Measurements from ENCODE around the gene ADGB. TPM values are rescaled to one million over a fixed set of nuclear protein-coding genes. Genes with fewer than 3 reads are reported as not detected.
A peak's percentile ranks its signal among the peaks of the same experiment; 100 is the strongest.

The ADGB gene
- total and polyA plus RNA-seq, 4 donors, result 1.4 to 9.7 (median 5.5) TPM

DNA sequence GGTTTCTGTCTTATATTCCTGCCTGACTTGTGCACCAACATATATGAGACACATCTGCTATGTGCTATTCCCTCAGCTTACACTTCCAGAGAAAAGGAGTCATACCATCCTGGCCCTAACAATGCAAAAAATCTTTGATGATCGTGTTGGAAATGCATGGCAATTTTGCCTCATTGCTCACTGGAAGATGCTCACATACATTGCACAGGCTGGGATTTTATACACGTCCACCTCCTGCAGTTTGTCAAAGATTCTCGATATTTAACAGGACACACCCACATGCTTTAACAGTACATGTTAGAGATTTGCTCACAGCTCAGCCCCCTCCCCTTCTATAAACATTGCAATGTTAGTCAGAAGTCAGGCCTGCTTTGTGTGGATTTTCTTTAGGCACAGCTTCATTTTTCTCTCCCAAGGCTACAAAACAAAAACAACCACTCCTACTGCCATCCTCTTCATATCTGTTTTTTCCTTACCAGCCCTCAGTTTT is 66.1 kb downstream of the ADGB start:
- Histone ChIP-seq H3K4me1 (ENCODE audit: control insufficient read depth in 5 of 5, insufficient read depth in 5 of 5, low read length in 5 of 5) (no peaks in the 10 kb centered on the region), H3K36me3 (ENCODE audit: control insufficient read depth in 4 of 4, insufficient read depth in 4 of 4, low read length in 4 of 4) (no peaks in the 10 kb centered on the region), H3K27ac (ENCODE audit: low read depth in 1 of 2, low read length in 1 of 2) (no peak overlapping the region), H3K9me3 (ENCODE audit: control insufficient read depth in 4 of 4, insufficient read depth in 3 of 4, low read length in 3 of 4) (no peaks in the 10 kb centered on the region), H3K27me3 (ENCODE audit: control insufficient read depth in 3 of 3, insufficient read depth in 3 of 3, low read length in 2 of 3) (no peaks in the 10 kb centered on the region), H3K9ac (ENCODE audit: insufficient read depth in 1 of 2, low read length in 2 of 2) (no peak overlapping the region), H3K4me3 (no peak overlapping the region)
- DNase-seq, result peak in 1 of 3 donors; percentile 1
- 54 to 77% methylated on average over 3 of the region's 3 CpGs for WGBS, 2 donors
- TF ChIP-seq, protein P1, sequence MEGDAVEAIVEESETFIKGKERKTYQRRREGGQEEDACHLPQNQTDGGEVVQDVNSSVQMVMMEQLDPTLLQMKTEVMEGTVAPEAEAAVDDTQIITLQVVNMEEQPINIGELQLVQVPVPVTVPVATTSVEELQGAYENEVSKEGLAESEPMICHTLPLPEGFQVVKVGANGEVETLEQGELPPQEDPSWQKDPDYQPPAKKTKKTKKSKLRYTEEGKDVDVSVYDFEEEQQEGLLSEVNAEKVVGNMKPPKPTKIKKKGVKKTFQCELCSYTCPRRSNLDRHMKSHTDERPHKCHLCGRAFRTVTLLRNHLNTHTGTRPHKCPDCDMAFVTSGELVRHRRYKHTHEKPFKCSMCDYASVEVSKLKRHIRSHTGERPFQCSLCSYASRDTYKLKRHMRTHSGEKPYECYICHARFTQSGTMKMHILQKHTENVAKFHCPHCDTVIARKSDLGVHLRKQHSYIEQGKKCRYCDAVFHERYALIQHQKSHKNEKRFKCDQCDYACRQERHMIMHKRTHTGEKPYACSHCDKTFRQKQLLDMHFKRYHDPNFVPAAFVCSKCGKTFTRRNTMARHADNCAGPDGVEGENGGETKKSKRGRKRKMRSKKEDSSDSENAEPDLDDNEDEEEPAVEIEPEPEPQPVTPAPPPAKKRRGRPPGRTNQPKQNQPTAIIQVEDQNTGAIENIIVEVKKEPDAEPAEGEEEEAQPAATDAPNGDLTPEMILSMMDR (IDR thresholded peaks at IDR 0.05; ENCODE audit: control extremely low read depth, extremely low read depth), result no peak
- ATAC-seq (ENCODE audit: insufficient read depth, low FRiP score), result no peak

DNA sequence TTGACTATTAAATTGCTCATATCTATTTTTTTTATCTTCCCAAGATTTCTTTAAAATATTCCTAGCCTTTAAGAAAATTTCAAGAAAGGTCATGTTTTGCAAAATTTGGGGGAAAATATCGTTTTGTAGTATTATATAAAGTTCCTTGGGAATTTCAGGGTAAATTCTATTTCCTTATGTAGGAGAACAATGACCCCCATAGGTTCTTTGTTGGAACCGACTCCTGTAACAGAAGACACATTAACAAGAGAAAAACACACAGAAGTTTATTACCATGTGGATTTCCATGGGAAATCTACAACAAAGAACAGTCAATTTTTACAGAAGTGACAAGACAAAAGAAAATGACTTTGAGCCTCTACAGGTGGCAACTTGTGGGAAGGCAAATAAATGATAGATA is 68.1 kb downstream of the ADGB start:
- H3K4me3 ChIP-seq, result no peak overlapping the region
- H3K27ac ChIP-seq (ENCODE audit: low read depth in 1 of 2, low read length in 1 of 2), result no peak overlapping the region
- TF ChIP-seq, protein P1 (IDR thresholded peaks at IDR 0.05; ENCODE audit: control extremely low read depth, extremely low read depth), result no peak
- no peaks in the 10 kb centered on the region for H3K36me3 ChIP-seq (ENCODE audit: control insufficient read depth in 4 of 4, insufficient read depth in 4 of 4, low read length in 4 of 4)
- no peak overlapping the region for H3K9ac ChIP-seq (ENCODE audit: insufficient read depth in 1 of 2, low read length in 2 of 2)
- H3K9me3 ChIP-seq (ENCODE audit: control insufficient read depth in 4 of 4, insufficient read depth in 3 of 4, low read length in 3 of 4), result no peaks in the 10 kb centered on the region
- WGBS, 2 donors, result 52 to 64% methylated on average over 2 of the region's 2 CpGs
- ATAC-seq (ENCODE audit: insufficient read depth, low FRiP score) (no peak), DNase-seq (no peak)
- no peaks in the 10 kb centered on the region for H3K27me3 ChIP-seq (ENCODE audit: control insufficient read depth in 3 of 3, insufficient read depth in 3 of 3, low read length in 2 of 3)
- no peaks in the 10 kb centered on the region for H3K4me1 ChIP-seq (ENCODE audit: control insufficient read depth in 5 of 5, insufficient read depth in 5 of 5, low read length in 5 of 5)

DNA sequence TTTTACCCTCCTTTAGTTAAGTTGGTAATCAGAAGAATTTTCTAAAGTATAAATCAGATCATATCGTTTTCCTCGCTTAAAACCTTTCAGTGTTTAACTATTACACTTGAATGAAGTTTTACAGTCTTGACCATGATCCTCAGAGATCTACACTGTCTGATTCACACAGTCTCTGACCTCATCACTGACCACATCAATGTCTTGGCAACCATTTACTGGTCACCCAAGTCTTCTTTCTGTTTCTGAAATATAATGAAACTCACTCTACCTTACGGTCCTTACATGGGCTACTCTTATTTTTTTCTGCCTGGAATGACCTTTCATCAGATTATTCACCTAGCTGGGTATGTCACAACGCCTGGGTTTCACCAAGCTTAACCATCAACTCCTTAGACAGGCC is 71.4 kb downstream of the ADGB start:
- TF ChIP-seq, protein P1 (IDR thresholded peaks at IDR 0.05; ENCODE audit: control extremely low read depth, extremely low read depth), result no peak
- no peak overlapping the region for H3K27ac ChIP-seq (ENCODE audit: low read depth in 1 of 2, low read length in 1 of 2)
- no peaks in the 10 kb centered on the region for H3K27me3 ChIP-seq (ENCODE audit: control insufficient read depth in 3 of 3, insufficient read depth in 3 of 3, low read length in 2 of 3)
- no peaks in the 10 kb centered on the region for H3K4me1 ChIP-seq (ENCODE audit: control insufficient read depth in 5 of 5, insufficient read depth in 5 of 5, low read length in 5 of 5)
- H3K4me3 ChIP-seq, result no peak overlapping the region
- ATAC-seq (ENCODE audit: insufficient read depth, low FRiP score) (no peak), DNase-seq (no peak)
- H3K9me3 ChIP-seq (ENCODE audit: control insufficient read depth in 4 of 4, insufficient read depth in 3 of 4, low read length in 3 of 4), result no peaks in the 10 kb centered on the region
- H3K9ac ChIP-seq (ENCODE audit: insufficient read depth in 1 of 2, low read length in 2 of 2), result no peak overlapping the region
- WGBS, 2 donors, result 84 to 92% methylated on average over 4 of the region's 4 CpGs
- H3K36me3 ChIP-seq (ENCODE audit: control insufficient read depth in 4 of 4, insufficient read depth in 4 of 4, low read length in 4 of 4), result no peaks in the 10 kb centered on the region

DNA sequence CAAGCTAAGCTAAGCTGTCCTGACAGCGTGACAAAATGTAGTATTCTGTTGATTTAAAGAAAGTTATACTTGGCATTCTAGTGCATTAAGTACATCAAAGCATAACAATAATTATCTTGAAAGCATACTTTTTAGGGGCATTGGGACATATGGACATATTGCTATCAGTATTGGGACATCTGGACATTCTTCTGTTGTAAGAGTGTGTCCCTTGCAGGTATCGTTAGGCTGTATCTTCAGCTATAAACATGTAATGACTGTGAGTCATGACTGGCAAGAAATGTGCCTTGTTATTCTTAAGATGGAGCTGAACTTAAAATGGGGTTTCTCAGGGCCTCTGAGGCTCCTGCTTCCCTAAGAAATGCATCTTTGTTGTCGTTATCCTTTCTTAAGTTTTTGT is 74.3 kb downstream of the ADGB start:
- no peak for ATAC-seq (ENCODE audit: insufficient read depth, low FRiP score)
- no peak for DNase-seq
- 87 to 92% methylated on average over 3 of the region's 3 CpGs for WGBS, 2 donors
- H3K9ac ChIP-seq (ENCODE audit: insufficient read depth in 1 of 2, low read length in 2 of 2), result no peak overlapping the region
- H3K27ac ChIP-seq (ENCODE audit: low read depth in 1 of 2, low read length in 1 of 2), result no peak overlapping the region
- H3K27me3 ChIP-seq (ENCODE audit: control insufficient read depth in 3 of 3, insufficient read depth in 3 of 3, low read length in 2 of 3), result no peaks in the 10 kb centered on the region
- H3K36me3 ChIP-seq (ENCODE audit: control insufficient read depth in 4 of 4, insufficient read depth in 4 of 4, low read length in 4 of 4), result no peaks in the 10 kb centered on the region
- H3K4me1 ChIP-seq (ENCODE audit: control insufficient read depth in 5 of 5, insufficient read depth in 5 of 5, low read length in 5 of 5), result no peaks in the 10 kb centered on the region
- no peak overlapping the region for H3K4me3 ChIP-seq
- no peaks in the 10 kb centered on the region for H3K9me3 ChIP-seq (ENCODE audit: control insufficient read depth in 4 of 4, insufficient read depth in 3 of 4, low read length in 3 of 4)
- TF ChIP-seq, protein P1 (IDR thresholded peaks at IDR 0.05; ENCODE audit: control extremely low read depth, extremely low read depth), result no peak
